ENCODE data around the gene SP8. TPM values are rescaled to one million over a fixed set of nuclear protein-coding genes. Genes with fewer than 3 reads are reported as not detected.

SP8 gene
- total RNA-seq, 1 donor from 2014 or later, result not detected

DNA sequence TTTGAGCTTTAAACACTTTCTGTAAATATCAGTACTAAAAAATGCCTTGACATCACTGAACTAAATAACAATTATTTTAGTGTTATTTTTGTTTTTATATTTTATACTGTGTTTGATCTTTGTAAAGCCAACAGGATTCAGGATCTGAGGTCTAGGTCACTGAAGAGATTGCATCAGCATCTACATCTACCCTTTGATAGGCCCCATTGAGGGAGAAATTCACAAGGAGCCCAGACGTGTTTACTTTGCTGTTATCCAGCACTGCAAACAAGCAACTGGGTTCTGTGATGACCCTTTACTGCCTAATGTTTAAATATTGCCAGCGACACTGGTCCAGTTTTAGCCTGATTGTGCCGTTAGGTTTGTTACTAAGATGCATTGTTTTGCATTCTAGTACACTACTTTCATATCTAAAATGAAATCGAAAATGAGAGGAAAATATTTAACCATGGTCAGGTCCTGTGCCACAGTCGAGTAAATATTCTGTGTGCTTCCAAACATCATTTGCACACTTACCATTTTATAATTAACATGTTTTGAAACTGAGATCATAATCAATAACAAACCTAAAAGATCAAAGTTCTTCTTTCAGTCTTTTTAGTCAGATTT lies 48.7 kb downstream of the SP8 start:
- DNase-seq, result no peak
- ATAC-seq, result peak; percentile 65
- Histone ChIP-seq H3K9me3 (no peaks in the 10 kb centered on the region), H3K36me3 (no peaks in the 10 kb centered on the region), H3K27me3 (no peaks in the 10 kb centered on the region), H3K4me3 (no peak overlapping the region), H3K27ac (no peak overlapping the region), H3K4me1 (no peaks in the 10 kb centered on the region)
- TF ChIP-seq, protein P1, sequence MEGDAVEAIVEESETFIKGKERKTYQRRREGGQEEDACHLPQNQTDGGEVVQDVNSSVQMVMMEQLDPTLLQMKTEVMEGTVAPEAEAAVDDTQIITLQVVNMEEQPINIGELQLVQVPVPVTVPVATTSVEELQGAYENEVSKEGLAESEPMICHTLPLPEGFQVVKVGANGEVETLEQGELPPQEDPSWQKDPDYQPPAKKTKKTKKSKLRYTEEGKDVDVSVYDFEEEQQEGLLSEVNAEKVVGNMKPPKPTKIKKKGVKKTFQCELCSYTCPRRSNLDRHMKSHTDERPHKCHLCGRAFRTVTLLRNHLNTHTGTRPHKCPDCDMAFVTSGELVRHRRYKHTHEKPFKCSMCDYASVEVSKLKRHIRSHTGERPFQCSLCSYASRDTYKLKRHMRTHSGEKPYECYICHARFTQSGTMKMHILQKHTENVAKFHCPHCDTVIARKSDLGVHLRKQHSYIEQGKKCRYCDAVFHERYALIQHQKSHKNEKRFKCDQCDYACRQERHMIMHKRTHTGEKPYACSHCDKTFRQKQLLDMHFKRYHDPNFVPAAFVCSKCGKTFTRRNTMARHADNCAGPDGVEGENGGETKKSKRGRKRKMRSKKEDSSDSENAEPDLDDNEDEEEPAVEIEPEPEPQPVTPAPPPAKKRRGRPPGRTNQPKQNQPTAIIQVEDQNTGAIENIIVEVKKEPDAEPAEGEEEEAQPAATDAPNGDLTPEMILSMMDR (IDR thresholded peaks at IDR 0.05), result no peak
- intact Hi-C loops (cut with DNase I), result no loop called here

DNA sequence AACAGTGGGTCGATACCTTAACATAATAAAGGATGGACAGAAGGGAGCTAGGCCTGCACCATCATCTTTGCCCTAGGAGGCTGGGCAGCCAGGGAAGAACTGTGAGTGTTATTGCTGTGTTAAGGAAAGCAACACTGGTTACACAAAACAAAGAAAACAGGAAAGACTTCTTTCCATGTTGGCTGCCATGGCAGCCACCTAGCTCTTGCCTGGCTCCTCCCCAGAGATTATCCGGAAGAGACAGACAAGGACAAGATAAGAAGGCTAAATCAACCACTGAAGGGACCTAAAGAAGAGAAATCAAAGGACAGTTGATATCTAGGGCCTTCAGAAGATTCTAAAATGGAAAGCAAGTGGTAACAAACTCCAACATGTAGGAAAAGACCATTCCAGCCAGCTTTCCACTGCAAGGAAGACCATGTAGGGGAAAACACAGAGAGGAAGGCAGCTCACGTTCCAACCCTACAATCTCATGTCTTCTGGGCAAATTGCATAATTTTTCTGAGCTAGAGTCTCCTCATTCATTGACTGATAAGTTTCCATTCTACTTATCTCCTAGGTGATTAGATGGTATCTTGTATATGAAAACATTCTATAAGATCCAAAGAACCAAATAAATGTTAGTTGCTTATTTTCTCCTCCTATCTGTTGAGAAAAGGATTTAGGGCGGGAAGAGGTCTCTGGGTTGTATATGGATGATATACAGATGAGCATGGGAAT lies 51.2 kb downstream of the SP8 start:
- no peak overlapping the region for H3K4me3 ChIP-seq
- H3K4me1 ChIP-seq, result no peaks in the 10 kb centered on the region
- no peak for ATAC-seq
- no peaks in the 10 kb centered on the region for H3K9me3 ChIP-seq
- H3K27me3 ChIP-seq, result no peaks in the 10 kb centered on the region
- TF ChIP-seq, protein P1 (IDR thresholded peaks at IDR 0.05), result no peak
- H3K27ac ChIP-seq, result no peak overlapping the region
- intact Hi-C loops (cut with DNase I), result no loop called here
- no peak for DNase-seq
- H3K36me3 ChIP-seq, result no peaks in the 10 kb centered on the region

Other genes with a start within 250 kb of the SP8 start
- not detected for gene ABCB5, start 171.2 kb downstream of the SP8 start, total RNA-seq

Data from upper lobe of right lung (tissue), 1 donor.